SK-N-MC (cell line): ENCODE measurements around the gene ATP1A1.

Experiments used
- EZH2 ChIP-seq: fragments of 200-600 bp; sonication (generic); IDR thresholded peaks from one replicate; pipeline ENCODE4 v1.6.1; 2017; ENCODE audit warnings: antibody characterized with exemption
- POLR2AphosphoS5 ChIP-seq: IDR thresholded peaks from 2 replicates; pipeline ENCODE4 v1.6.1; 2012; ENCODE audit warnings: mild to moderate bottlenecking, low read depth, low read length, borderline replicate concordance

DNA sequence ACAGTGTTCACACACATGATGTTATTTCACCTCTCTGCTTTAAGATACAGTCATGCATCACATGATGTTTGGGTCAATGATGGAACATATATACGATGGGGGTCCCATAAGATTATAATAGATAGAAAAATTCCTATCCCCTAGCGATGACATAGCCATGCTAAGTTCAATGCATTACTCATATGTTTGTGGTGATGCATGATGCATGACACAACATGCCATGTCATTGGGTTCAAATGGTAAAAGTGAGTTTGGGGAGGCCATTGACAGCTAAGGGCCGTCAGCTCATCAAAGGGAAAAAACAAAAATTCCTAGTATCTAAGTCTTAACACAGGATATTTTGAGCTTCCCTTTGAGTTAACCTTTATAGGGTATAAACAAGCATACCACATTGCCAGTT, 73.6 kb downstream of the ATP1A1 start:
- no peak for TF ChIP-seq POLR2AphosphoS5
- no peak for TF ChIP-seq EZH2
